SK-N-SH (cell line): ENCODE results near the gene COL25A1.

Experiments
- CTCF ChIP-seq: fragments of 200-600 bp; sonication (generic); IDR thresholded peaks from 2 replicates; pipeline ENCODE4 v1.6.1; 2017; ENCODE audit warnings: antibody characterized with exemption, mild to moderate bottlenecking, moderate library complexity
- ELF1 ChIP-seq: IDR thresholded peaks from 2 replicates; pipeline ENCODE4 v1.4.0; 2012
- EP300 ChIP-seq, 2 experiments: IDR thresholded peaks; 2 replicates each; pipeline versions ENCODE4 v1.4.0 to v1.6.1; 2012; ENCODE audit warnings: borderline replicate concordance in 1 of 2, low read depth in 1 of 2, low read length in 1 of 2
- GATA2 ChIP-seq: sonication (generic); formaldehyde crosslinking; IDR thresholded peaks from 2 replicates; pipeline ENCODE4 v1.5.0; 2020; ENCODE audit warnings: mild to moderate bottlenecking, missing genetic modification reagents
- JUND ChIP-seq: IDR thresholded peaks from 2 replicates; pipeline ENCODE4 v1.4.0; 2012
- SIN3A ChIP-seq: IDR thresholded peaks from 2 replicates; pipeline ENCODE4 v1.6.1; 2012; ENCODE audit warnings: low read depth, mild to moderate bottlenecking, low read length, moderate library complexity, borderline replicate concordance
- USF1 ChIP-seq: IDR thresholded peaks from 2 replicates; pipeline ENCODE4 v1.4.0; 2012; ENCODE audit warnings: low read depth, borderline replicate concordance
- YY1 ChIP-seq: IDR thresholded peaks from 2 replicates; pipeline ENCODE4 v1.4.0; 2012; ENCODE audit warnings: low read depth, mild to moderate bottlenecking

GRCh38 chr4:109325698-109326097, 23.2 kb upstream of the COL25A1 start:
- no peak for TF ChIP-seq YY1
- no peak for TF ChIP-seq GATA2 (CRISPR knock-in tag)
- no peak for TF ChIP-seq JUND
- no peak for TF ChIP-seq SIN3A
- no peak for TF ChIP-seq CTCF
- TF ChIP-seq USF1, result no peak
- no peak for TF ChIP-seq EP300 (IDR thresholded peaks at IDR 0.05; ENCODE audit: borderline replicate concordance in 1 of 2, low read depth in 1 of 2, low read length in 1 of 2)
- no peak for TF ChIP-seq ELF1
